ENCODE results near the gene SGSM2. TPM values are rescaled to one million over a fixed set of nuclear protein-coding genes. Genes with fewer than 3 reads are reported as not detected.

Gene SGSM2
- polyA plus RNA-seq, 1 donor (not counting 4 experiments of a cell fraction or from before 2014, with no cell fraction given), result 16.4 TPM

DNA sequence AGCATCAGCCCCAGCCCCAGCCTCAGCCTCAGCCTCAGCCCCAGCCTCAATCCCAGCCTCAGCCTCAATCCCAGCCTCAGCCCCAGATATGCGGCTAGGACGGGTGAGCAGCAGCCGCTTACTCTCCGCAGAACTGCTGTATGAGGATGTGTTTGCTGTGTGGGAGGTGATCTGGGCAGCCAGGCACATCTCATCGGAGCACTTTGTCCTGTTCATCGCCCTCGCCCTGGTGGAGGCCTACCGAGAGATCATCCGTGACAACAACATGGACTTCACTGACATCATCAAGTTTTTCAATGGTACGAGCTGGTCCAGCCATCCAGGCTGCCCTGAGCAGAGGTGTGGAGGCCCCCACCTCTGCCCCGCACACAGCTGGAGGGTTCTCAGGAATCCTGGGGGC, 41.6 kb downstream of the SGSM2 start:
- Histone ChIP-seq H3K4me3 (ENCODE audit: control insufficient read depth in 2 of 3, extremely low read depth in 1 of 3, insufficient read depth in 2 of 3, low read depth in 1 of 3, low read length in 3 of 3) (no peak overlapping the region), H4K20me1 (ENCODE audit: control insufficient read depth, extremely low read depth, insufficient read depth, low read length) (no peaks in the 10 kb centered on the region), H3K27ac (ENCODE audit: control insufficient read depth, insufficient read depth, low read length) (no peak overlapping the region), H3K4me2 (ENCODE audit: control insufficient read depth, extremely low read depth, insufficient read depth, low read depth, low read length) (no peak overlapping the region), H3K79me2 (ENCODE audit: control insufficient read depth, insufficient read depth, low read length) (no peaks in the 10 kb centered on the region), H3K36me3 (ENCODE audit: control insufficient read depth in 2 of 2, extremely low read depth in 1 of 2, insufficient read depth in 2 of 2, low read length in 2 of 2) (peaks cover 10 to 15% of the 10 kb centered on the region in 2 experiments), H3K27me3 (ENCODE audit: control insufficient read depth, extremely low read depth, insufficient read depth, low read length) (no peaks in the 10 kb centered on the region), H3K4me1 (ENCODE audit: control insufficient read depth, extremely low read depth, insufficient read depth, low read length) (peaks cover 5% of the 10 kb centered on the region), H2AFZ (ENCODE audit: control insufficient read depth, low read length) (no peak overlapping the region), H3K9me3 (ENCODE audit: control insufficient read depth, low read depth, low read length) (no peaks in the 10 kb centered on the region), H3K9ac (ENCODE audit: control insufficient read depth, extremely low read depth, insufficient read depth, low read length) (no peak overlapping the region), H3K9me1 (ENCODE audit: control insufficient read depth, extremely low read depth, insufficient read depth, low read length) (no peaks in the 10 kb centered on the region)
- dilution Hi-C loops (cut with MboI; ENCODE audit: extremely low pct_ligation_motif_present, low sequenced_read_pairs), result no loop called here
- TF ChIP-seq, protein P1, sequence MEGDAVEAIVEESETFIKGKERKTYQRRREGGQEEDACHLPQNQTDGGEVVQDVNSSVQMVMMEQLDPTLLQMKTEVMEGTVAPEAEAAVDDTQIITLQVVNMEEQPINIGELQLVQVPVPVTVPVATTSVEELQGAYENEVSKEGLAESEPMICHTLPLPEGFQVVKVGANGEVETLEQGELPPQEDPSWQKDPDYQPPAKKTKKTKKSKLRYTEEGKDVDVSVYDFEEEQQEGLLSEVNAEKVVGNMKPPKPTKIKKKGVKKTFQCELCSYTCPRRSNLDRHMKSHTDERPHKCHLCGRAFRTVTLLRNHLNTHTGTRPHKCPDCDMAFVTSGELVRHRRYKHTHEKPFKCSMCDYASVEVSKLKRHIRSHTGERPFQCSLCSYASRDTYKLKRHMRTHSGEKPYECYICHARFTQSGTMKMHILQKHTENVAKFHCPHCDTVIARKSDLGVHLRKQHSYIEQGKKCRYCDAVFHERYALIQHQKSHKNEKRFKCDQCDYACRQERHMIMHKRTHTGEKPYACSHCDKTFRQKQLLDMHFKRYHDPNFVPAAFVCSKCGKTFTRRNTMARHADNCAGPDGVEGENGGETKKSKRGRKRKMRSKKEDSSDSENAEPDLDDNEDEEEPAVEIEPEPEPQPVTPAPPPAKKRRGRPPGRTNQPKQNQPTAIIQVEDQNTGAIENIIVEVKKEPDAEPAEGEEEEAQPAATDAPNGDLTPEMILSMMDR (optimal IDR thresholded peaks at IDR 0.05 in 1 of 3, IDR thresholded peaks at IDR 0.05 in 1 of 3, conservative IDR thresholded peaks at IDR 0.05 in 1 of 3; ENCODE audit: extremely low read depth in 1 of 3, insufficient read depth in 2 of 3, low read length in 3 of 3), result no peak
- no peak for FAIRE-seq
- DNase-seq (ENCODE audit: low read depth, low spot score), result no peak

GRCh38 chr17:2379489-2380225, 42.4 kb downstream of the SGSM2 start:
- dilution Hi-C loops (cut with MboI; ENCODE audit: extremely low pct_ligation_motif_present, low sequenced_read_pairs), result no loop called here
- Histone ChIP-seq H3K9me3 (ENCODE audit: control insufficient read depth, low read depth, low read length) (no peaks in the 10 kb centered on the region), H3K9ac (ENCODE audit: control insufficient read depth, extremely low read depth, insufficient read depth, low read length) (no peak overlapping the region), H3K36me3 (ENCODE audit: control insufficient read depth in 2 of 2, extremely low read depth in 1 of 2, insufficient read depth in 2 of 2, low read length in 2 of 2) (peaks cover 13 to 15% of the 10 kb centered on the region in 2 experiments), H3K4me1 (ENCODE audit: control insufficient read depth, extremely low read depth, insufficient read depth, low read length) (peaks cover 2% of the 10 kb centered on the region), H3K4me3 (ENCODE audit: control insufficient read depth in 2 of 3, extremely low read depth in 1 of 3, insufficient read depth in 2 of 3, low read depth in 1 of 3, low read length in 3 of 3) (no peak overlapping the region), H3K27me3 (ENCODE audit: control insufficient read depth, extremely low read depth, insufficient read depth, low read length) (no peaks in the 10 kb centered on the region), H3K4me2 (ENCODE audit: control insufficient read depth, extremely low read depth, insufficient read depth, low read depth, low read length) (no peak overlapping the region), H4K20me1 (ENCODE audit: control insufficient read depth, extremely low read depth, insufficient read depth, low read length) (no peaks in the 10 kb centered on the region), H2AFZ (ENCODE audit: control insufficient read depth, low read length) (no peak overlapping the region), H3K79me2 (ENCODE audit: control insufficient read depth, insufficient read depth, low read length) (no peaks in the 10 kb centered on the region), H3K9me1 (ENCODE audit: control insufficient read depth, extremely low read depth, insufficient read depth, low read length) (no peaks in the 10 kb centered on the region), H3K27ac (ENCODE audit: control insufficient read depth, insufficient read depth, low read length) (no peak overlapping the region)
- no peak for FAIRE-seq
- DNase-seq (ENCODE audit: low read depth, low spot score), result no peak
- TF ChIP-seq, protein P1 (optimal IDR thresholded peaks at IDR 0.05 in 1 of 3, IDR thresholded peaks at IDR 0.05 in 1 of 3, conservative IDR thresholded peaks at IDR 0.05 in 1 of 3; ENCODE audit: extremely low read depth in 1 of 3, insufficient read depth in 2 of 3, low read length in 3 of 3), result no peak
- no peak for TF ChIP-seq EZH2 (IDR thresholded peaks at IDR 0.05; ENCODE audit: low read length)

All from keratinocyte (primary cell).